Activated CD4-positive, CD25-positive, alpha-beta regulatory T cell treated with anti-CD3 and anti-CD28 coated beads, Interleukin-2, amount 50 U/mL, for 24 hours (primary cell): ENCODE results near the gene GRPEL2.

Experiments
- ATAC-seq, 2 donors: fragments of 150-1000 bp; cut with Tn5 transposase; one replicate each; pipeline ENCODE4 v1.10.0; 2021; ENCODE audit warnings: mild to moderate bottlenecking in 1 of 2, moderate library complexity in 1 of 2

GRPEL2 gene

GRCh38 chr5:149358294-149358651 lies 13.0 kb downstream of the GRPEL2 start:
- peak in 1 of 2 donors; percentile 6 for ATAC-seq

GRCh38 chr5:149358868-149359495 lies 13.7 kb downstream of the GRPEL2 start:
- no peak for ATAC-seq

GRCh38 chr5:149360272-149360671 lies 15.0 kb downstream of the GRPEL2 start:
- ATAC-seq: no peak

DNA sequence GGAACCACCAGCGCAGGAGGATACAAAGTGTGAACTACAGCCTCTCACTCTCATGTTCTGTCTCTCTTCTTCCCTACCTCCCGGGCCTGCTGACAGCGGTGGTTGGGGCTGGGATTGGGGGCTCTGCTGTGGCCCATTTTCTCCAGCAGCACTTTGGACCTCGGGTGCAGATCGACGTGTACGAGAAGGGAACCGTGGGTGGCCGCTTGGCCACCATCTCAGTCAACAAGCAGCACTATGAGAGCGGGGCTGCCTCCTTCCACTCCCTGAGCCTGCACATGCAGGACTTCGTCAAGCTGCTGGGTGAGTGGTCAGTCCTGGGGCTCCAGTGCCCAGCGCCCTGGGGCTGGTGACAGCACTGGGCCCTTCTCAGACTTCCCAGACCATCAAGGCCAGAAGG lies 17.2 kb downstream of the GRPEL2 start:
- ATAC-seq: no peak

DNA sequence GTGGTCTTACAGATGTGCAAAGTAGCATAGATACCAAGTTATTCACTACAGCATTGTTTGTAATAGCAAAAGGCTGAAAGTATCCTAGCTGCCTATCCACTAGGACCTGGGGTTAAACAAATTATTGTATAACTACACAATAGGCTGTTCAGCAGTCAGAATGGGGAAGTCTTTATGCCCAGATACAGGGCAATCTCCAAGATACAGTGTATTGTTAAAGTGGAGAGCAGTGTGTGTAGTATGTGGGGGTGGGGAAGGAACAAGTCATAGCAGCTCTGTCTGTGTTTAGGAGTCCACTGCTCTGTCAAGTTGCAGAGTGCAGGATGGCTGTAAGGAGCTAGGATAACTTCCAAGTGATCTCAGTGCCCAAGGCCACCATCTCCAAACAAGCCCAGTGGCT lies 18.1 kb downstream of the GRPEL2 start:
- ATAC-seq: no peak

DNA sequence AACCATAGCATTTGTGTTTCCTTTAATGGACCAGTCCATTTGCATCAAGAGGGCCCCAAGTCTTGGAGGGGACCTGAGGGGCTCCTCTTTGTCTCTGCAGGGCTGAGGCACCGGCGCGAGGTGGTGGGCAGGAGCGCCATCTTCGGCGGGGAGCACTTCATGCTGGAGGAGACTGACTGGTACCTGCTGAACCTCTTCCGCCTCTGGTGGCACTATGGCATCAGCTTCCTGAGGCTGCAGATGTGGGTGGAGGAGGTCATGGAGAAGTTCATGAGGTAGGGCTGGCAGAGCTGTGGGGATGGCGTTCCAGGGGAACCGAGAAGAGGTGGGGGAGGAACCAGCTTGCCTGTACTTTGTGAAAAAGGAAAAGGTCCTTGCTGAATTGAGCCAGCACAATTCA lies 18.6 kb downstream of the GRPEL2 start:
- ATAC-seq: no peak

- ATAC-seq: no peak
Measured at GRCh38 chr5:149364719-149365118, 19.4 kb downstream of the GRPEL2 start.

DNA sequence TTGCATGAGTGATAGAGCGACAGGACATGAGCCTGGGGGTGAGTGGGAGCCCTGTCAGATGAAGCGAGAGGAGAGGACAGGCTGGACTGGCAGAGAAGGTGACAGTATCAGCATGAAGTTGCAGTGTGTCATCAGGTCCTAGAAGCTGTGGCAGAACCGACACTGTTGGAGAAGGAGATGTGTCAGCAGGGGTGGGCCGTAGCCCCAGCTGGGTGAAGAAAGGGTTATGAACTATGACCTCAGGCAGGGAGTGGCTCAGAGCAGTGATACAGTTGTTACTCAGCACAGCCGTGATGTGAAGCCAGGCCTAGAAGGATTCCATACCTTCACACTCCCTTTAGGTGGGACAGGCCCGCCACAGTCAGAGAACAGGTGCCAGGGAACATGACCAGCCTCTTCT lies 20.1 kb downstream of the GRPEL2 start:
- peak in 1 of 2 donors; percentile 50 for ATAC-seq

DNA sequence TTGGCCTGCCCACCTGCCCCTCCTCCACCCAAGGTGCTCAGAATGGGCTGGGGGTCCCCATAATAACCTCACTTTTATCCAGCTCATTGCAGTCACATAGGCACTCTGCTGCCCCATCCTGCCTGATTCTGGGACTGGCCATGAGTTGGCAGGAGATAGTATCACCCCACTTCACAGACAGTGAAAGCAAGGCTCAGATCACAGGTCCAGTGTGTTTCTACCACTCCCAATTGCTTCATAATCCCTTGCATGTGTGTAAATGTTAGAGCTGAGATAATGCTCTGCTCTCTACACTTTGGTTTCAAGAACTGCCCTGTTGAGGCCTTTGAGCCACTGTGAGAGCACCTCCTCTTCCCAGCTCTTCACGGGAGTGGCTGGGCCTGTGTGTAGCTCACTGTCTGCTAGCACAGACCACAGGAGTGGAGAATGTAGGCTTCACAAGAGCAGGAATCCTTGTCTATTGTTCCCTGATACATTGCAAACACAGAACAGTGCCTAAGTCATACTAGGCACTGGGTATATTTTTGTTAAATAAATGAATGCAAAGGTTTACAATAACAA lies 20.9 kb downstream of the GRPEL2 start:
- ATAC-seq: no peak

- peak; percentile 39 to 68 for ATAC-seq
Measured at GRCh38 chr5:149367249-149367971, 22.1 kb downstream of the GRPEL2 start.

GRCh38 chr5:149367972-149368645 lies 22.8 kb downstream of the GRPEL2 start:
- ATAC-seq: no peak

- ATAC-seq: no peak
Measured at GRCh38 chr5:149370878-149371277, 25.6 kb downstream of the GRPEL2 start.

DNA sequence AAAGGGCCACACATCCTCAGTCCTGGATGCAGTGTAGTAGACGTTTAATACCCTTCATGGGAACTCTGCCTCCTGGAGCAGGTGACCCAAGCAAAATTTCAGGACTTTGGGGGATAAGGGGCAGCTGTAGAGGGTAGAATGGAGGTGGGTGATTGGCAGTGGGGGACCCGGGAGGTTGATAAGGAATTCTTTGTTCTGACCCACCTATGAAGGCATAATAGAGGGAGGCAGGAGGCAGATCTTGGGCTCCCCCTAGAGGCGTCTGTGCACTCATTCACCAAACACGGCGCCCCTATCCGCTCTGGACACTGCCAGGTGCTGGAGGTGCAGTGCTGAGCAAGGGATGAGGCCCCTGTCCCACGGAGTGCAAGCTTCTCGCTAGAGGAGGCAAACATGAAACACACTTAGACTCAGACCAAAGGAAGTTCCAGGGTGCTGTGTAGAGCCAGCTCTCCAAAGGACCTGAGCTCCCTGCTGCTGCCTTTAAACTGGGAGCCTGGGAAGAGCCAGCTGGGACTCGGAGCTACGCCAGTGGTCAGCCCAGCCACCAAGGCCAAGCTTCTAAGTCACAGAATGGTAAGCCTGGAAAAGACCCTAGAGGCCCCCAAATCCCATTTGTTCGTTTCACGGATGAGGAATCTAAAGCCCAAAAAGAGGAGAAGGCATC lies 26.1 kb downstream of the GRPEL2 start:
- peak; percentile 83 to 93 for ATAC-seq

- no peak for ATAC-seq
Measured at GRCh38 chr5:149372076-149372795, 26.9 kb downstream of the GRPEL2 start.

GRCh38 chr5:149372932-149373331 lies 27.6 kb downstream of the GRPEL2 start:
- no peak for ATAC-seq

DNA sequence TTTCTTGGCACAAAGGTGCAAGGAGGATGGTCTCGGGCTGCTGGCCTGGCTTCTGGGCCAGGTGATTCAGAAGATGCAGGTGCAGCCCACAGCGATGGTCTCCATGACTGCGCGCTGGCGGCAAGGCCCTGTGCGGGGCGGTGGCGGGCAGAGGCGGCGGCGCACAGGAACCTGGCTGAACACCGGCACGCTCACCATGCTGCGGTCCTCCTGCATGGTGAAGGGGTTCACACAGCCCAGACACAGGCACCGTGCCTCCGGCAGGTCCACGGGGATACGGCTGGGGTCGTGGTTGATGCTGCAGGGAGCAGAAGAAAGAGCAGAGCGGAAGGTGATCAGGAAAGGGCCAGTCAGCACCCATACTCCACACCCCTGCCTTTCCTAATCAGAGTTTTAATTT lies 29.0 kb downstream of the GRPEL2 start:
- ATAC-seq: no peak

DNA sequence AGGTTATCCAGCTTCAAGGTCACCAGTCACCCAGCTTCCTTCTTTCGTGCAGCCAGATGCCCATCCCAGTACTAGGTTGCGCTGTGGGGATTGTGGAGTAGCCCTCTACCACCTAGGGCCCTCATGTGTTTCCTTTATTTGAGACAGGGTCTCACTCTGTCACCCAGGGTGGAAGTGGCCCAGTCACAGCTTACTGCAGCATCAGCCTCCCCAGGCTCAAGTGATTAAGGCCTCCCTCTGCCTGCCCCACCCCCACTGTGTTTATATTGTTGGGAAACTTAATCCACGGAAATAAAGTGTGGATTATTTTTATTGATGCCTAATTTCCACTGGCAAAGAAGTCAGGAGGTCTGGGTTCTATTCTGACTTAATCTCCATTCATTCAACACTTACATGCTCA lies 29.5 kb downstream of the GRPEL2 start:
- no peak for ATAC-seq

DNA sequence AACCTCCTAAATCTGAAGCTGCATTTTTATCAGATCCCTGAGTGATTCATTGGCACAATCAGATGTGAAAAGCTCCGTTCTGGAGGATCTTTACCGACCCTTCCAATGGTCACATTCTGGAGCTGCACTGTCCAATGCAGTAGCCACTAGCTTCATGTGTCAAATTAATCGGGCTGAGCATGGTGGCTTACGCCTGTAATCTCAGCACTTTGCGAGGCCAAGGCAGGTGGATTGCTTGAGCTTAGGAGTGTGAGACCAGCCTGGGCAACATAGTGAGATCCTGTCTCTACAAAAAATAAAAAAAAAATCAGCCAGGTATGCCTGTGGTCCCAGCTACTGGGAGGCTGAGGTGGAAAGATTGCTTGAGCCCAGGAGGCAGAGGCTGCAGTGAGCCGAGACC lies 30.1 kb downstream of the GRPEL2 start:
- no peak for ATAC-seq

GRCh38 chr5:149376104-149376503 lies 30.8 kb downstream of the GRPEL2 start:
- ATAC-seq: no peak

- no peak for ATAC-seq
Measured at GRCh38 chr5:149376711-149377447, 31.6 kb downstream of the GRPEL2 start.

- ATAC-seq: no peak
Measured at GRCh38 chr5:149378241-149378820, 33.0 kb downstream of the GRPEL2 start.
